Iris pigment epithelial cell (primary cell): ENCODE measurements around the gene MCTP1.
"Not testable (repeated sequence)": the region's sequence is repeated elsewhere in the genome, so short reads cannot be mapped to it uniquely, and the experiment has no call there.

Source experiments
- DNase-seq: peaks from one replicate; pipeline ENCODE4 v3.0.0-alpha.2; 2011; ENCODE audit warnings: low read depth

The MCTP1 gene

DNA sequence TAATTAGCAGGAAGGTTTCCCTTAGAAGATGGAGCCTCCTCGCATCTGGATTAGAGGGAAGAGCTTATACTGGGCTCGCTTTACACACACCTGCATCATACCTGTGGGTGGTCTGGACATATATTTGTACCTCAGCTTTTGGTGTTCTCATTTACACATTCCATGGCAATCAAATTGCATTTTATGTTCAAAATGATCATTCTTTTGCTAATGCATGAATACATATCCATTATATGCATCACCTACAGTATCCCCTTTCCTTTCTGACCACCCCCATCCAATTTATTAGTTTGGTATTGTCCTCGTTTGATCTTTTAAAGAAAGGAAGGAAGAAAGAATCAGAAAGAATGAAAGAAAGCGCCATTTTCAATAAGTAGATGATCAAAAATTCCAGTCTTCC, 415.0 kb downstream of the MCTP1 start:
- DNase-seq = no peak

- DNase-seq = no peak
Measured at GRCh38 chr5:94863951-94864350, 420.9 kb downstream of the MCTP1 start.

DNA sequence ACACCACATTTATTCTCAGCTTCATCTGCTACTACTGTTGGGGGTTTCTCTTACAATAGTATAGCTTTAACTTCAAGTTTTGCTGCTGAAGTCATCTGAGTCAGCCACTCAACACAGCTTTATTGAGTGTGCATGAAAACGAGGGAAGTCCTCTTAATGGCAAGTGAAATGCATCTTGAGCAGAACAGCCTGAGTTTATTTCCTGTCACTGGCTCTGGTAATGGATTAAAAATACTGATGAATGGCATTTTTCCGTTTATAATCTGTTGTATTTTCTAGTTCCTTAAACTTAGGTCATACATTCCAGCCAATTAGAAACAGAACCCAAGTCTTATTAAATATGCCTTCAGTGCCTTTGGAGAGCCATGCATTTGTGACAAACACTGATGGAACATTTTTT, 427.8 kb downstream of the MCTP1 start:
- DNase-seq = no peak

DNA sequence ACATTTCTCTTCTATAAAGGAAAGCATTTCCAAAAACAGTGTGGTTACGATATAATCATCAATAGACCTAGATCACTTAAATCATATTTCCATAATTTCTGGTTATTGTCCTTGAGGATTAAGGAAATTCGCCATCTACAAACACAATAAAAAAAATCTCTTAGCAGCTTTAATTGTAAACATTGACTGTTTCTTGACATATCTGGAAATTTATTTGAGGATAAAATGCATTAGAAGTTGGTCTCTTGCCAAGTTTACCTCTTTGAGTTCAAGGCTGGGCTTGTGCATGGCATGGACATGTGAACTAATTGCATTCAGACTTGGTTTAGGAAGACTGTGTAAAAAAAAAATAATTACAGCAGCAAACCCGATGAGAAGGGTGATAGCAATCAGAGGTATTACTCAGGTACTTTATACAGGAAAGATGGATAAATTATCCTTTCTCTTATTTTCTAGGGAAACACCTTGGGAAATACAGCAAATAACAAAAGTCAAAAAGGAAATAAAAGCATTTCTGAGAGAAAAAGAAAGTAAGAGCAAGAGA, 428.6 kb downstream of the MCTP1 start:
- no peak for DNase-seq

DNA sequence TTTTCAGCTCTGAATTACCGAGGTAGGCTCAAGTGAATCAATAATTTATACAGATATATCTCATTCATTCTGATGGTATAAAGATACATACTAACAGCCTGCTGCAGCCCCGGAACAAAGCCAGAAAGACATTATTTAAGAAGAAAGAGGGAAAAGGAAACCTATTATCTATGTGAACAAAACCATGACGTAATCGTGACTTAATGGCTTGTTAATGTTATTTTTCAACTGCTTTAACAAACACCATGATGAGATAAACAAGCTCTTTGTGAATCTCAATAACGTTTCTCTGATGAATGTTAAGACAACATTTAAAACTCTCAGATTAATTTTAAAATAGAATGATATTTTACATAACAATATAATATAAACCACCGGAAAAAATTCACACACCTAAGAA, 429.4 kb downstream of the MCTP1 start:
- DNase-seq = no peak

DNA sequence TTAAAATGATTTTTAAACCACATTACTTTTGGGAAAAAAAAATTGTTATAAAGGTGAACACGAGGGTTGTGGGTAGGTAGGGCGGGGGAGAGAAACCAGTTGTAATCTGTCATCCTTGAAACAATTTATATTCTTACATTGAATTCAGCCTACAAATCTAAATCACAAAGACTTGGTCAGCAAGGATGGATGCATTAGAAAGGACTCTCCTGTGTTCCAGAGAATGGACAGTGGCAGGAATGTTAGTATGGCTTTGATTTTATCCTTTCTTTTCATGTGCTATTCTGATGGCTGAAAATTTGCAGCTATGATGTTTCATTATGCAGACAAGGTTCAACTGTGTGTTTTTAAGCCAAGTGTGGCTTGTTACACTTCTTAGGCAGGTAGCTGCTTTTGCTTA, 431.8 kb downstream of the MCTP1 start:
- no peak for DNase-seq

DNA sequence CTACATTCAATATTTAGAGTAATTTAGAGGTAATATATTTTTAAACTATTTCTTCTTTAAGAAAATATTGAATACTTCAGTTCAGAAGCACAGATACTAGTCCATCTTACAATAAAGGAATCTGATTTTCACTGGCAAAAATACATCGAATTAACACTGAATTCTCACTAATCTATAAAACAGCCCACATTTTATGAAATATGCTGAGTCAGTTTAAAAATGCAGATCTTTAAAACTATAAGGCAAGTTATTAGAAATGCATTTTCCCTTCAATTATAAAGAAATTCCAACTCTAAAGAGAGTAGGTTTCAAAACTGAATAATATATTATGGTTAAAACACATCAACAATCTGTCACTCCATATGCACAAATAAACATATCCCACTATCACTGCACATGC, 433.9 kb downstream of the MCTP1 start:
- DNase-seq = no peak

GRCh38 chr5:94849821-94850736, 434.8 kb downstream of the MCTP1 start:
- DNase-seq = peak; percentile 79

DNA sequence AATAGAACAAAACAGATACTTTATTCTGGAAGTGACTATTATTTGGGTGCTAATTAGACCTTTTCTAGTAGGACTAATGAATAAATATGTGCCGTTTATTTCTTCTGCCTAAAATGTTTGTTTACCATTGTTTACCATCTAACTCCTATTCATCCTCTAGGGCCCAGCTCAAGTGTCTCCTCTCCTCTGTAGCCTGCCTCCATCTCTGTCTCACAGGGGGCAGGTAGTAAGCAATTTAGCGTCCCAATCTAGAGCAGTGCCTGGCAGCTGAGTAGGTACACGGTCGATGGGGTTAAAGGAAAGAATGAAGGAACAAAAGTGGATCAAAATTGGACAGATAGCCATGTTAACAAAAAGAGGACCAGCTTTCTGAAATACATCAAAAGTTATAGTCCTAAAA, 435.6 kb downstream of the MCTP1 start:
- DNase-seq = no peak

- DNase-seq = no peak
Measured at GRCh38 chr5:94847726-94848125, 437.2 kb downstream of the MCTP1 start.

- DNase-seq = no peak
Measured at GRCh38 chr5:94847019-94847418, 437.9 kb downstream of the MCTP1 start.

DNA sequence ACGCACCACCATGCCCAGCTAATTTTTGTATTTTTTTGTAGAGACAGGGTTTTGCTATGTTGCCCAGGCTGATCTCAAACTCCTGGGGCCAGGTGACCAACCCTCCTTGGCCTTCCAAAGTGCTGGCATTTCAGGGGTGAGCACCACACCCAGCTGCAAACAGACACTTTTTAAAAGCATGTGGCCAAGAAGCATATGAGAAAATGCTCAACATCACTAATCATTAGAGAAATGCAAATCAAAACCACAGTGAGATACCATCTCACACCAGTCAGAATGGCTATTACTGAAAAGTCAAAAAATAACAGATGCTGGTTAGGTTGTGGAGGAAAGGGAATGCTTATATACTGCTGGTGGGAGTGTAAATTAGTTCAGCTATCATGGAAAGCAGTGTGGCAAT, 439.2 kb downstream of the MCTP1 start:
- not testable (repeated sequence) for DNase-seq

- no peak for DNase-seq
Measured at GRCh38 chr5:94841598-94842322, 443.1 kb downstream of the MCTP1 start.

- no peak for DNase-seq
Measured at GRCh38 chr5:94833851-94834250, 451.0 kb downstream of the MCTP1 start.

GRCh38 chr5:94832685-94833084, 452.2 kb downstream of the MCTP1 start:
- no peak for DNase-seq

DNA sequence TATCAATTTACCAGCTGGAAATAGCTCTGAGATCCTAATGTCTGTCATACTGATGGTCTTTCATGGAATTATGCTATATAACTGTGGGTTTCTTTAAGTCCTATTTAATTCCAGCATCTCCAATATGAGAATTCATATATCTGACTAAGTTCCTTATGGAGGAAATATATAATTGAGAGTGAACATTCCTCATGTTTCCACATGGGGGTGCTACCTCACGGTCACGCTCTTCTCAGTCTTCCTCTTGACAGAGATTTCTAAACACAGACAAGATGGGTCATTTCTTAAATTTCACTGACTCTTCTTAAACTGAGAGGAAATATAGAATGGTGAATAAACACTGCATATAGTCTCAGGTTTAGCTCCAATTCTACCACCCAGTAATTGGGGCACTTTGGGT, 454.4 kb downstream of the MCTP1 start:
- DNase-seq = peak; percentile 26

DNA sequence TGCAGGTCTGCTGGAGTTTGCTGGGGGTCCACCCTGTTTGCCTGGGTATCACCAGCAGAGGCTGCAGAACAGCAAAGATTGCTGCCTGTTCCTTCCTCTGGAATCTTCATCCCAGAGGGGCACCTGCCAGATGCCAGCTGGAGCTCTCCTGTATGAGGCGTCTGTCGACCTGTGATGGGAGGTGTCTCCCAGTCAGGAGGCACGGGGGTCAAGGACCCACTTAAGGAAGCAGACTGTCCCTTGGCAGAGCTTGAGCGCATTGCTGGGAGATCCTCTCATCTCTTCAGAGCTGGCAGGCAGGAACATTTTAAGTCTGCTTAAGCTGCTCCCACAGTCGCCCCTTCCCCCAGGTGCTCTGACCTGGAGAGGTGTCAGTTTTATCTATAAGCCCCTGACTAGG, 456.7 kb downstream of the MCTP1 start:
- DNase-seq = not testable (repeated sequence)

DNA sequence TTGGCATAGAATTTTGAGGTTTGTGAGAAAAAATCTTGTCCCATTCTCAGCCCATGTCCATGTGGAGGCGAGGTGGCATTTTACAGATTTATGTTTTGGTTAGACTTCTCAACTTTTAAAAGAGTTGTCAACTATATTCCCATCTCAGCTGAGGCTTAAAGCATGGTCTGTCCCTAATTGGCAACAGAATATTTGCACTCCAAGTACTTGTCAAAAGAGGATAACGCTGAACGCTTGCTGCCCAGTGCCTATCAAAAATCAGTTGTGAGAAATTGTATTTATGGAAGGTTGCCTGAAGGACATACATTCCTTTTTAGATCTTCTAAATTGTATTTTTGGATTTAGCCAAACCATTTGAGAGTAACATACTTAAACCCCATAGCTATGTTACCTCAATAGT, 464.4 kb downstream of the MCTP1 start:
- DNase-seq = no peak

DNA sequence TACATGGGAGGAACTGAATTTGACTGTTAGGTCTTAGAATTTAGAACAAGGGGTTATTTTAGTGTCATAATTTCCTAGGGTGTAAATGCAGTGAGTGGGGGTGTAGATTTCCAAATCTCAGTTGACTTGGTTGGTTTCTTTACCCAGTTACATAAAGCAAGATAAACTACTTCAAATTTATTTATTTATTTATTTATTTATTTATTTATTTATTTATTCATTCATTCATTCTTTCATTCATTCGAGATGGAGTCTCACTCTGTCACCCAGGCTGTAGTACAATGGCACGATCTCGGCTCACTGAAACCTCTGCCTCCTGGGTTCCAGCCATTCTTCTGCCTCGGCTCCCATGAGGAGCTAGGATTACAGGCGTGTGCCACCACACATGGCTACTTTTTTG, 466.0 kb downstream of the MCTP1 start:
- no peak for DNase-seq

DNA sequence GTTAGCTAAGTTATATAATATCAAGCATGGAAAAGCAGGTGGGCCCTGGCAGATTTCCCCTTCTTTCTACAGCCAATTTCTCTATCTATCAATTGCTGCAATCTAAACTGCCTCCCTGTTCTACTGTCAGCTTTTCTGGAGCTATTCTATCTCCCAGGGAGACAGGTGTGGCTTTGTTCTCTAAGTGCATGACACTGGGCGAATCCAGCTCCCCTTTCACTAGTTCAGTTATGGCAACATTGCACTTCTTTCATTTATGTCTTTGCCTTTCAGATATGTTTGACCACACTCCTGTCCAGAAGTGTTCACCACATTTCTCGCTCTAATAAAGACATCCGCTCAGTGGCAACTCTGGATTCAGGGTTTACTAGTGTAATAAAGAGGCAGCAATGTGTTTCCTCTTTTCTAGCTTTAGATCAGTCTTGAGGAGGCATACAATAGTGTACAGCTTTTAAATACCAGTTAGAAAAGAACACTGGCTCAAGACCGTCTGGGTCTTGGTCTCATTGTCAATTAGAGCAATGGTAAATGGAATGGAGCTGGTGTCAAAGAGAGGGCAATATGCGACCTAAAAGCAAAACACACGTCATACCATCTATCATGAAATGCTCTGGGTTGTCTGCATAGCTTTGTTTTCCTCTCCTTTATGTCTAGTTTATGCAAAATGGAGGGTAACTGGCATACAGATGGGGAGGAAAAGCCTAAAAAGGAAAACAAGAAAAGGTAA, 469.4 kb downstream of the MCTP1 start:
- no peak for DNase-seq

GRCh38 chr5:94812232-94812631, 472.7 kb downstream of the MCTP1 start:
- no peak for DNase-seq

GRCh38 chr5:94811331-94811730, 473.6 kb downstream of the MCTP1 start:
- no peak for DNase-seq
